ENCODE data around the gene ARHGEF28. TPM values are rescaled to one million over a fixed set of nuclear protein-coding genes. Genes with fewer than 3 reads are reported as not detected.

Gene ARHGEF28
- total RNA-seq, 4 donors from 2014 or later, result 12.7 to 31.2 (median 19.2) TPM

DNA sequence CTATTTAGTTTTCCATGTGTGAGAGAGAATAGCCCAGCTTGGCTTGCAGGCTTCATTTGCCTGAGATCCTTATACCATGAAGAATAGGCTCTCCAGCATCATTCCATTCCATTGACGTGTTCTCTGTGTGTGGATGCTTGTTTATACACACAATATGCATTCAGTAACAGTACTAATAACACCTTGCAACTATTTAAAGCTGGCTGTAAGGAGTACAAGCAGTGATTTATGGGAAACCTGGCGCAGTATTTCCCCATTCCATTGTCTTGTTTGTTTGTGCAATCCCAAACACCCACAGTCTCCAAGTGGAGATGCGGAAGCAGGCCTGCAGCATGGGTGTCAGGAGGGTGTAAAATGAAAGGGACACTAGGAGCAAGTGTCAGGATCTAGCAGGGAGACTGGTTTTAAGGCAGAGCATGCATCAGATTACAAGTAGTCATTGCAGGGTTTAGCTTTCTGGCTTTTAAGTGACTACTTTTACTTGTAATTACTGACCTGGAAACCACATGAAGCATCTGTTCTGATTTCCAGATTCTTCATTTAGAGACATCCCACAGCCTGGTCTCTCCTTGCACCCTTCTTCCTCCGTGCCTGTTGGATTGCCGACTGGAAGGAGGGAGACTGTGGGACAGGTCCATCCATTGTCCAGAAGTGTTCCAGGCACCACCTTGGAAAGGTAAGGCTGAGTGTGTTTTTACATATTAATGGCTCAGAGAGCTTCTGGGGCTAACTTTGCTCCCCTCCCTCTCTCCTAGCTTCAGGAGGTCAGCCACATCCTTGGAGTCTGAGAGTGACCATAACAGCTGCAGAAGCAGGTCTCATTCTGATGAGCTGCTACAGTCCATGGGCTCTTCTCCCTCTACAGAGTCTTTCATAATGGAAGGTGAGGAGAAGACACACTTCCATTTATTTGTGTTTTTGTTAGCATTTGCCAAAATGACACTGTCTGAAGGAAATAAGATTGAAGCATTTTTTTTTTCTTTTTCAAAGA, 241.6 kb downstream of the ARHGEF28 start:
- H3K4me3 ChIP-seq, result no peak overlapping the region
- DNase-seq (ENCODE audit: extremely low spot score), result no peak
- intact Hi-C loops (cut with DNase I), result no loop called here
- no peaks in the 10 kb centered on the region for H3K4me1 ChIP-seq
- no peaks in the 10 kb centered on the region for H3K27me3 ChIP-seq
- no peak overlapping the region for H3K27ac ChIP-seq (replicated peaks in 1 of 4)
- TF ChIP-seq POLR2AphosphoS5 (IDR thresholded peaks at IDR 0.05) (no peak), POLR2A (IDR thresholded peaks at IDR 0.05; ENCODE audit: low read depth) (no peak), EP300 (IDR thresholded peaks at IDR 0.05) (no peak)
- TF ChIP-seq, protein P1, sequence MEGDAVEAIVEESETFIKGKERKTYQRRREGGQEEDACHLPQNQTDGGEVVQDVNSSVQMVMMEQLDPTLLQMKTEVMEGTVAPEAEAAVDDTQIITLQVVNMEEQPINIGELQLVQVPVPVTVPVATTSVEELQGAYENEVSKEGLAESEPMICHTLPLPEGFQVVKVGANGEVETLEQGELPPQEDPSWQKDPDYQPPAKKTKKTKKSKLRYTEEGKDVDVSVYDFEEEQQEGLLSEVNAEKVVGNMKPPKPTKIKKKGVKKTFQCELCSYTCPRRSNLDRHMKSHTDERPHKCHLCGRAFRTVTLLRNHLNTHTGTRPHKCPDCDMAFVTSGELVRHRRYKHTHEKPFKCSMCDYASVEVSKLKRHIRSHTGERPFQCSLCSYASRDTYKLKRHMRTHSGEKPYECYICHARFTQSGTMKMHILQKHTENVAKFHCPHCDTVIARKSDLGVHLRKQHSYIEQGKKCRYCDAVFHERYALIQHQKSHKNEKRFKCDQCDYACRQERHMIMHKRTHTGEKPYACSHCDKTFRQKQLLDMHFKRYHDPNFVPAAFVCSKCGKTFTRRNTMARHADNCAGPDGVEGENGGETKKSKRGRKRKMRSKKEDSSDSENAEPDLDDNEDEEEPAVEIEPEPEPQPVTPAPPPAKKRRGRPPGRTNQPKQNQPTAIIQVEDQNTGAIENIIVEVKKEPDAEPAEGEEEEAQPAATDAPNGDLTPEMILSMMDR (IDR thresholded peaks at IDR 0.05), result no peak
- peaks cover 0 to 8% (median 4%) of the 10 kb centered on the region in 4 donors for H3K36me3 ChIP-seq
- 80% methylated on average over 5 of the region's 5 CpGs for WGBS
- no peaks in the 10 kb centered on the region for H3K9me3 ChIP-seq

DNA sequence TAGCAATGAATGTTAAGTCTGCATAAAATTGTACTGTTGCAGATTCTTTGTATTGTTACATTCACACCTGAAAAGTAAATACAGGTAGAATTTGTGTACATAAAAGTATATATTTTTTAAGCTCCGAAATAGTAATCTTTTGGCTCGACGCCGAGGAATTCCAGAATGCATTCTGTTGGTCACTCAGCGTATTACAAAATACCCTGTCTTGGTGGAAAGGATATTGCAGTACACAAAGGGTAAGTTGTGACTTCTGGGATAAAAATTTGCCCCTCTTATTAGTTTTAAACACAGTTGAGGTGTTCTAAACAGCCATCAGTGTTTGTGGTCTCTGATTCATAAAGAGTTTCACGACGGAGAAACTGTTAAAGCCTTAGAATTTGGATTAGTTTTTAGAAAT, 257.6 kb downstream of the ARHGEF28 start:
- TF ChIP-seq POLR2A (IDR thresholded peaks at IDR 0.05; ENCODE audit: low read depth) (no peak), POLR2AphosphoS5 (IDR thresholded peaks at IDR 0.05) (no peak)
- Histone ChIP-seq H3K9me3 (no peaks in the 10 kb centered on the region), H3K27me3 (no peaks in the 10 kb centered on the region), H3K4me3 (no peak overlapping the region), H3K36me3 (peaks cover 0 to 6% (median 0%) of the 10 kb centered on the region in 4 donors), H3K27ac (replicated peaks in 1 of 4) (no peak overlapping the region), H3K4me1 (no peaks in the 10 kb centered on the region)
- no peak for DNase-seq (ENCODE audit: extremely low spot score)
- 96% methylated on average over 7 of the region's 7 CpGs for WGBS
- intact Hi-C loops (cut with DNase I), result no loop called here

DNA sequence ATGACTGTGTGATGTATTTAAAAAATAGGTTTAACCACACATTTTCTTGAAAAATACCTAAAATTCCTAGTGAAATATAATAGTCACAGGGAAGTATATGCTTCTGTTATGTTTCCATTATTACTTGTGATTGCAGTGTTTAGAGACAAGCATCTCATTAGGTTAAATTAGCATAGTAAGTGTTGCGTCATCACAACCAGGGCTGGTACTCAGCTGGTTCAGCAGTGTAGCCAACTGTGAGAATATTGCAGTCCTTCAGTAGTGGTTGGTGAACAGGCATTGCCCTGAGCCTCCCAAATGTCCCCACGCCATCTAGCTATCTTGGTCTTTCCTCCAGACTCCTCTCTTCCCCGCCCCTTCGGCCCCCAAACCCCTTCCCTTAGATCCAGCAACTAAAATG, 261.7 kb downstream of the ARHGEF28 start:
- Histone ChIP-seq H3K9me3 (no peaks in the 10 kb centered on the region), H3K4me3 (no peak overlapping the region), H3K27me3 (no peaks in the 10 kb centered on the region), H3K27ac (replicated peaks in 1 of 4) (no peak overlapping the region), H3K36me3 (peaks cover 0 to 14% (median 2%) of the 10 kb centered on the region in 4 donors), H3K4me1 (no peaks in the 10 kb centered on the region)
- 95% methylated on average over 4 of the region's 4 CpGs for WGBS
- intact Hi-C loops (cut with DNase I), result no loop called here
- DNase-seq (ENCODE audit: extremely low spot score), result no peak
- TF ChIP-seq EP300 (IDR thresholded peaks at IDR 0.05) (no peak), POLR2A (IDR thresholded peaks at IDR 0.05; ENCODE audit: low read depth) (no peak), POLR2AphosphoS5 (IDR thresholded peaks at IDR 0.05) (no peak)
- TF ChIP-seq, protein P1 (IDR thresholded peaks at IDR 0.05), result no peak

DNA sequence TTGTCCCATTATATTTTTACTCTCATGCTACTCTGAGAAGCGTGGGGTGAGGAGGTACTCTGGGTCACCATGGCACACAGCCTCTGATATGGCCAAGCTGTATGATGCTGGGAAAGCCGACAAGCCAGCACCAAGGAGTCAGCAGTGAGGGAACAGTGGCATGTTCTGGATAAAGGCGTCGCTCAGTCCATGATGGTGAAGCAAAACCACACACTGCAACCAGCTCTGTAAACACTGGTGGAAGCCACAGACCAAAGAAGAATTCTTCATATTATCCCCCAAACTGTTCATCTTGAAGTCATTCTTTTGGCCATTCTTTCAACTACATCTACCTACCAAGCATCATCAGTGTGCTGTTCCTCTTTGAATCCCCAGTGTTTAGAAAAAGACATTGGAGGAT, 264.6 kb downstream of the ARHGEF28 start:
- Histone ChIP-seq H3K9me3 (no peaks in the 10 kb centered on the region), H3K27me3 (no peaks in the 10 kb centered on the region), H3K4me3 (no peak overlapping the region), H3K36me3 (peaks cover 0 to 34% (median 2%) of the 10 kb centered on the region in 4 donors), H3K27ac (replicated peaks in 1 of 4) (no peak overlapping the region), H3K4me1 (no peaks in the 10 kb centered on the region)
- 89% methylated on average over 4 of the region's 4 CpGs for WGBS
- DNase-seq (ENCODE audit: extremely low spot score), result no peak
- intact Hi-C loops (cut with DNase I), result no loop called here
- TF ChIP-seq POLR2AphosphoS5 (IDR thresholded peaks at IDR 0.05) (no peak), EP300 (IDR thresholded peaks at IDR 0.05) (no peak), POLR2A (IDR thresholded peaks at IDR 0.05; ENCODE audit: low read depth) (no peak)
- TF ChIP-seq, protein P1 (IDR thresholded peaks at IDR 0.05), result no peak

DNA sequence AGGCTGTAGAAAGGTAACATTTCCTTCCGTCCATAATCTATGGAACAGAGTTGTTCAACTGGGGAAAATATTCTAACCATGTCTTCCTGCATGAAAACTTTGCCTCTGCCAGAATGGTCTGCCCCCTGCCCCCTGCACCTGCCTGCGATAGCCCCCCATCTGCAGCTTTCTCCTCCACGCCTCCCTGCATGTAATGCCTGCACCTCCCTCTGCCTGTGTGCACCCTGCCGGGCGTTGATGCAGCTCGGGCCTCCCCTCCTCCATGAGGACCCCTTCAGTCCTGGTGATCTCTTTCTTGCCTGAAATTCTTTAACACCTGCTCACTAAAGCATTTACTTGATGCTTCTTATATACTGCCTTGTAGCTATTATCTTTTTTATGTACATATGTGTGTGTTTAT, 266.2 kb downstream of the ARHGEF28 start:
- DNase-seq (ENCODE audit: extremely low spot score), result no peak
- H3K27ac ChIP-seq (replicated peaks in 1 of 4), result no peak overlapping the region
- no peak for TF ChIP-seq POLR2AphosphoS5 (IDR thresholded peaks at IDR 0.05)
- TF ChIP-seq EP300 (IDR thresholded peaks at IDR 0.05), result no peak
- TF ChIP-seq, protein P1 (IDR thresholded peaks at IDR 0.05), result no peak
- TF ChIP-seq POLR2A (IDR thresholded peaks at IDR 0.05; ENCODE audit: low read depth), result no peak
- no peak overlapping the region for H3K4me3 ChIP-seq
- intact Hi-C loops (cut with DNase I), result no loop called here
- WGBS, result 94% methylated on average over 6 of the region's 6 CpGs
- no peaks in the 10 kb centered on the region for H3K4me1 ChIP-seq
- peaks cover 0 to 34% (median 2%) of the 10 kb centered on the region in 4 donors for H3K36me3 ChIP-seq
- H3K9me3 ChIP-seq, result no peaks in the 10 kb centered on the region
- H3K27me3 ChIP-seq, result no peaks in the 10 kb centered on the region
